Astrocyte (in vitro differentiated cells and primary cell): ENCODE data around the gene PDGFD. TPM values are rescaled to one million over a fixed set of nuclear protein-coding genes. Genes with fewer than 3 reads are reported as not detected.

ENCODE experiments used
- DNase-seq: peaks from one replicate; pipeline ENCODE4 v3.0.0-alpha.2; 2010; ENCODE audit warnings: low read depth
- FAIRE-seq: peaks from 2 replicates; lab custom pipeline; 2011; peaks lifted over from hg19 to GRCh38; lab: Jason Lieb, UNC
- H2AFZ ChIP-seq: 2 replicates; pipeline ENCODE4 v1.6.0; 2012; ENCODE audit warnings: low read depth, low read length, inconsistent platforms
- H3K27ac ChIP-seq: 2 replicates; pipeline ENCODE4 v1.5.1; 2011; ENCODE audit warnings: low read depth, low read length, inconsistent platforms
- H3K27me3 ChIP-seq: 2 replicates; pipeline ENCODE4 v1.6.0; 2011; ENCODE audit warnings: low read length, inconsistent platforms; ENCODE audit not compliant: insufficient read depth
- H3K36me3 ChIP-seq: 2 replicates; pipeline ENCODE4 v1.5.1; 2011; ENCODE audit warnings: low read length, inconsistent platforms; ENCODE audit not compliant: insufficient read depth
- H3K4me1 ChIP-seq: 2 replicates; pipeline ENCODE4 v1.5.1; 2011; ENCODE audit warnings: low read length, inconsistent platforms; ENCODE audit not compliant: insufficient read depth
- H3K4me2 ChIP-seq: 2 replicates; pipeline ENCODE4 v1.6.0; 2012; ENCODE audit warnings: low read length, inconsistent platforms
- H3K4me3 ChIP-seq: 2 replicates; pipeline ENCODE4 v1.5.1; 2011; ENCODE audit warnings: low read depth, mild to moderate bottlenecking, low read length, inconsistent platforms; ENCODE audit not compliant: insufficient read depth
- H3K79me2 ChIP-seq: 2 replicates; pipeline ENCODE4 v1.6.0; 2012; ENCODE audit warnings: mild to moderate bottlenecking, low read length, inconsistent platforms; ENCODE audit not compliant: insufficient read depth
- H3K9ac ChIP-seq: 2 replicates; pipeline ENCODE4 v1.6.0; 2012; ENCODE audit warnings: mild to moderate bottlenecking, low read length, inconsistent platforms
- H3K9me3 ChIP-seq: 2 replicates; pipeline ENCODE4 v1.5.1; 2012; ENCODE audit warnings: low read depth, mild to moderate bottlenecking, low read length, inconsistent platforms; ENCODE audit not compliant: insufficient read depth
- H4K20me1 ChIP-seq: 2 replicates; pipeline ENCODE4 v1.6.0; 2012; ENCODE audit warnings: low read length, inconsistent platforms; ENCODE audit not compliant: insufficient read depth
- H3K27ac Mint-ChIP-seq: one replicate; pipeline ENCODE4 v1.8.0; 2021; ENCODE audit warnings: mild to moderate bottlenecking, mixed read lengths; ENCODE audit not compliant: unreplicated experiment
- H3K27me3 Mint-ChIP-seq: one replicate; pipeline ENCODE4 v1.8.0; 2021; ENCODE audit warnings: low read depth, mixed read lengths; ENCODE audit not compliant: unreplicated experiment
- H3K36me3 Mint-ChIP-seq: one replicate; pipeline ENCODE4 v1.8.0; 2021; ENCODE audit warnings: low read depth, mixed read lengths; ENCODE audit not compliant: unreplicated experiment
- H3K4me1 Mint-ChIP-seq: one replicate; pipeline ENCODE4 v1.8.0; 2021; ENCODE audit warnings: low read depth, mixed read lengths; ENCODE audit not compliant: unreplicated experiment
- H3K4me3 Mint-ChIP-seq: one replicate; pipeline ENCODE4 v1.8.0; 2021; ENCODE audit warnings: mild to moderate bottlenecking, moderate library complexity, mixed read lengths; ENCODE audit not compliant: unreplicated experiment
- H3K9me3 Mint-ChIP-seq: one replicate; pipeline ENCODE4 v1.8.0; 2021; ENCODE audit warnings: mild to moderate bottlenecking, mixed read lengths; ENCODE audit not compliant: unreplicated experiment
- EZH2 ChIP-seq: IDR thresholded peaks from 2 replicates; pipeline ENCODE4 v1.6.1; 2012; ENCODE audit warnings: mild to moderate bottlenecking, low read length, inconsistent platforms; ENCODE audit not compliant: insufficient read depth
- total RNA-seq: library from RNA; stranded (reverse); gene quantifications from 2 replicates; pipeline ENCODE4 v1.2.1, GENCODE V29; 2021
- TF ChIP-seq, protein P1 (sequence below): IDR thresholded peaks from 2 replicates; pipeline ENCODE4 v1.5.1; 2011; ENCODE audit warnings: low read depth, mild to moderate bottlenecking, inconsistent platforms, low read length, moderate library complexity; ENCODE audit not compliant: insufficient read depth

The PDGFD gene
- total RNA-seq, 1 donor from 2014 or later: 2.6 TPM

DNA sequence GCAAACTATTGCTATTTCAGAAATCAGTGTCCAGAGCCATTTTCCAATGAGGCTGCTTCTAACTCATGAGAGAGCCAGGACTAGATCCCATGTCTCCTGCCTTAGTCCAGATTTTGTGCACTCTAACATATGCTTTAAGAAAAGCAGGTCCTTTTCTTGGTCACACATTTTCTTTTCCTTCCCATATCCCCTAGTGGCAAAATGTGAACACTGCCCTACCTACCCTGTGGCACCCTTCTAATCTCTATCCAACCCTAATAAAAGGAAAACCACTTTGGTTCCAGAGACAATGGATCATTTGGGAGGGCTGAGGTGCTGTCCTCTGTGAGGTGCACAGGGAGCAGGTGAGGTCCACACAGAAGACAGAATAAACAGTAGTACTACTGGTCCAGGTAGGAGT lies 199.6 kb downstream of the PDGFD start:
- Mint-ChIP-seq H3K9me3 (no peaks in the 10 kb centered on the region), H3K27ac (no peak overlapping the region), H3K4me1 (peaks cover under 1% of the 10 kb centered on the region), H3K36me3 (no peaks in the 10 kb centered on the region), H3K4me3 (no peak overlapping the region), H3K27me3 (no peaks in the 10 kb centered on the region)
- TF ChIP-seq, protein P1, sequence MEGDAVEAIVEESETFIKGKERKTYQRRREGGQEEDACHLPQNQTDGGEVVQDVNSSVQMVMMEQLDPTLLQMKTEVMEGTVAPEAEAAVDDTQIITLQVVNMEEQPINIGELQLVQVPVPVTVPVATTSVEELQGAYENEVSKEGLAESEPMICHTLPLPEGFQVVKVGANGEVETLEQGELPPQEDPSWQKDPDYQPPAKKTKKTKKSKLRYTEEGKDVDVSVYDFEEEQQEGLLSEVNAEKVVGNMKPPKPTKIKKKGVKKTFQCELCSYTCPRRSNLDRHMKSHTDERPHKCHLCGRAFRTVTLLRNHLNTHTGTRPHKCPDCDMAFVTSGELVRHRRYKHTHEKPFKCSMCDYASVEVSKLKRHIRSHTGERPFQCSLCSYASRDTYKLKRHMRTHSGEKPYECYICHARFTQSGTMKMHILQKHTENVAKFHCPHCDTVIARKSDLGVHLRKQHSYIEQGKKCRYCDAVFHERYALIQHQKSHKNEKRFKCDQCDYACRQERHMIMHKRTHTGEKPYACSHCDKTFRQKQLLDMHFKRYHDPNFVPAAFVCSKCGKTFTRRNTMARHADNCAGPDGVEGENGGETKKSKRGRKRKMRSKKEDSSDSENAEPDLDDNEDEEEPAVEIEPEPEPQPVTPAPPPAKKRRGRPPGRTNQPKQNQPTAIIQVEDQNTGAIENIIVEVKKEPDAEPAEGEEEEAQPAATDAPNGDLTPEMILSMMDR: no peak
- TF ChIP-seq EZH2: no peak
- H4K20me1 ChIP-seq: no peaks in the 10 kb centered on the region
- no peaks in the 10 kb centered on the region for H3K79me2 ChIP-seq
- no peak overlapping the region for H2AFZ ChIP-seq
- no peaks in the 10 kb centered on the region for H3K9me3 ChIP-seq
- FAIRE-seq: peak; percentile 26
- H3K4me1 ChIP-seq: peaks cover 11% of the 10 kb centered on the region
- no peaks in the 10 kb centered on the region for H3K27me3 ChIP-seq
- no peak overlapping the region for H3K4me2 ChIP-seq
- no peak overlapping the region for H3K9ac ChIP-seq
- no peak overlapping the region for H3K27ac ChIP-seq
- no peak overlapping the region for H3K4me3 ChIP-seq
- H3K36me3 ChIP-seq: no peaks in the 10 kb centered on the region
- DNase-seq: no peak

DNA sequence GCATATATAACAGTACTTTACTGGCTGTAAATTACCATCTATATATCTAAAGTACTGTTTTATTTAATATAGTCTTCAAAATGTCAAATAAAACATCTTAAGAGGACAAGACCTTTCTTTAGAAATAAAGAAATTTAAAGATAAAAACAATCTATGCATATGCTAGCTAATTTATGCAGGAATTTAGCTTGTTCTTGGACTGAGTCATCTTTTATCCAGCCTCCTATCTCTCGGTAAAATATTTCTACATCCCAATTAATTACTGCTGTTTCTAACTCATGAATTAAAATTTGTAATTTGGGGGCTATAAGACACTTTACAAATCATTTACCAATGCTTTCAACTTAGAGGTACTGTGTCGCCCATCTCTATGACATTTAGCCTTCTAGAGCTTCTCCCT lies 200.3 kb downstream of the PDGFD start:
- Histone ChIP-seq H3K4me3 (no peak overlapping the region), H3K27me3 (no peaks in the 10 kb centered on the region), H2AFZ (no peak overlapping the region), H3K4me2 (no peak overlapping the region), H4K20me1 (no peaks in the 10 kb centered on the region), H3K36me3 (no peaks in the 10 kb centered on the region), H3K4me1 (peaks cover 13% of the 10 kb centered on the region), H3K9ac (no peak overlapping the region), H3K79me2 (no peaks in the 10 kb centered on the region), H3K27ac (no peak overlapping the region), H3K9me3 (no peaks in the 10 kb centered on the region)
- TF ChIP-seq, protein P1: no peak
- no peak for TF ChIP-seq EZH2
- no peaks in the 10 kb centered on the region for H3K27me3 Mint-ChIP-seq
- no peaks in the 10 kb centered on the region for H3K9me3 Mint-ChIP-seq
- peaks cover 2% of the 10 kb centered on the region for H3K4me1 Mint-ChIP-seq
- no peak overlapping the region for H3K4me3 Mint-ChIP-seq
- H3K36me3 Mint-ChIP-seq: no peaks in the 10 kb centered on the region
- FAIRE-seq: no peak
- DNase-seq: peak; percentile 33
- no peak overlapping the region for H3K27ac Mint-ChIP-seq

- Histone ChIP-seq H4K20me1 (no peaks in the 10 kb centered on the region), H3K36me3 (no peaks in the 10 kb centered on the region), H3K79me2 (no peaks in the 10 kb centered on the region), H3K9ac (no peak overlapping the region), H3K9me3 (no peaks in the 10 kb centered on the region), H3K4me1 (peaks cover 13% of the 10 kb centered on the region), H3K27me3 (no peaks in the 10 kb centered on the region), H2AFZ (no peak overlapping the region), H3K4me3 (no peak overlapping the region), H3K27ac (peak overlapping the region; percentile 61), H3K4me2 (no peak overlapping the region)
- H3K36me3 Mint-ChIP-seq: no peaks in the 10 kb centered on the region
- H3K4me1 Mint-ChIP-seq: peaks cover 2% of the 10 kb centered on the region
- no peak overlapping the region for H3K4me3 Mint-ChIP-seq
- H3K27ac Mint-ChIP-seq: no peak overlapping the region
- no peak for TF ChIP-seq EZH2
- TF ChIP-seq, protein P1: no peak
- FAIRE-seq (peak; percentile 50), DNase-seq (peak; percentile 60)
- no peaks in the 10 kb centered on the region for H3K27me3 Mint-ChIP-seq
- H3K9me3 Mint-ChIP-seq: no peaks in the 10 kb centered on the region
Observed at GRCh38 chr11:103961010-103961409, 202.9 kb downstream of the PDGFD start.
